ENCODE data around the gene PDE7B.
"Not testable (repeated sequence)": the region's sequence is repeated elsewhere in the genome, so short reads cannot be mapped to it uniquely, and the experiment has no call there.

PDE7B gene

GRCh38 chr6:136123468-136123867 lies 272.0 kb downstream of the PDE7B start:
- no peak for DNase-seq

DNA sequence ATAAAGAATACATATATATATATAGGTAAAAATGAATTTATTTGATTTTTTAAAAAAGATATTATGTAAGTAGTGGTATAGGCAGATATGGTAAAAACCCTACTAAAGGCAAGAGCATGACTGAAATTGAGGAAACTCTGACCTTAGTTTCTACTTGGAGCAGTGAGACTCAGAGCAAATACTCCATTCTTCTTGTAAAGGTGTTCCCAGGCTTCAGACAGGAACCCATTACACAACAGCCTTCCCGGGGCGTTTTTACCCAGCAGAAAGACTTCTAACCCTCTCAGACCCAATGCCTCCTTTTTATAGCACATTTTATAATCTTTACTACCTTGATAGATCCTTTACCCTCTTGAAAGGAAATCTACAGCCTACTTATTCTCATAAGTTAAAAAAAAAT lies 274.1 kb downstream of the PDE7B start:
- no peak for DNase-seq

GRCh38 chr6:136127873-136128272 lies 276.4 kb downstream of the PDE7B start:
- no peak for DNase-seq

DNA sequence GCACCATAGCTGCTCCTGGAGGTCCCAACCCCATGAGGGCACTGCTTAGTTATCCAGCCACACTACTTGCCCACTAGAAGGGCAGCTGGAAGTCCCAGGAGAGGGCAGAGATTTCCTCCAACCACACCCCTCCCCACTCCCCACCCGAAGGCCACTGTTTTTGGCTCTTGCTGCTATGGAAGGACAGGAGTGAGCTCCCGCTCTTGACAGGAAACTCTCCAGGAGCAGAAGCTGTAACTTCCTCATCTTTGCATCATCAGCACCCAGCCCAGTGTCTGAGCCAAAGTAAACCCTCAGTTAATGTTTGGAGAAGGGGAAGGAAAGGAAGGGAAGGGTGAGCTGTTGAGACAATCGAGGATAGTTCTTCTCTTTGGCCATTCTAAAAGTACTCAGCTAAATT lies 277.9 kb downstream of the PDE7B start:
- DNase-seq: no peak

- DNase-seq: no peak
Observed at GRCh38 chr6:136134268-136134667, 282.8 kb downstream of the PDE7B start.

DNA sequence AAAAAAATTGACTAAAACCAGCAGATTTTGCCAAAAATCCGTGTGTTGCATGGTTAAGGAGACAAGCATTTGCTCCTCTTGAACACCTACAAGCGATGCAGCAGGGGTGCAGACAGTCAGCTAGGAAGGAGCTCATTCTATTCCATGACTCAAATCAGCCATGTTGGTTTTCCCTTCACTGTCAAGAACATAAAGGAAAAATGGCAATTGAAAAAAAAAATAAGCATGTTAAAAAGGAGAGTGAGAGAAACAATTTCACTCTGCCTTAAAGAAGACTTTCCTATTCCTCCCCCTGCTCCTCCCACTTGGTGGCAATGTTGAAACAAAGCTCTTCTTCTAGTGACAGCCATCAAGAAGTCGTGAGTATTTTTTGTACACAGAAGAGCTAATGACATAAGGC lies 283.2 kb downstream of the PDE7B start:
- no peak for DNase-seq

DNA sequence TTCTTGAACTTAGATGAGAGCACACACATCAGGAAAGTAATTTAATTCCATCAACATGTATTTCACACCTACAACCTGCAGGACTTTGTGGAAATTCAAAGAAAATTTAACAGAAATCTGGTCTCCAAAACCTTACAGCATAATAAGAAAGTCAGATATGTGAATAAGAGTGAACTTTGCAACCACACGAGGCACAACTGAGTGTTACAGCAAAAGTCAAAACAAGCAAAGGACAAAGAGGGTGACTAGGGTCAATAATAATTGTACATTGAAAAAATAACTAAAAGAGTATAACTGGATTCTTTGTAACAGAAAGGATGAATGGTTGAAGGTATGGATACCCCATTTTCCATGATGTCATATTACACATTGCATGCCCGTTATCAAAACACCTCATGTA lies 284.8 kb downstream of the PDE7B start:
- DNase-seq: no peak

DNA sequence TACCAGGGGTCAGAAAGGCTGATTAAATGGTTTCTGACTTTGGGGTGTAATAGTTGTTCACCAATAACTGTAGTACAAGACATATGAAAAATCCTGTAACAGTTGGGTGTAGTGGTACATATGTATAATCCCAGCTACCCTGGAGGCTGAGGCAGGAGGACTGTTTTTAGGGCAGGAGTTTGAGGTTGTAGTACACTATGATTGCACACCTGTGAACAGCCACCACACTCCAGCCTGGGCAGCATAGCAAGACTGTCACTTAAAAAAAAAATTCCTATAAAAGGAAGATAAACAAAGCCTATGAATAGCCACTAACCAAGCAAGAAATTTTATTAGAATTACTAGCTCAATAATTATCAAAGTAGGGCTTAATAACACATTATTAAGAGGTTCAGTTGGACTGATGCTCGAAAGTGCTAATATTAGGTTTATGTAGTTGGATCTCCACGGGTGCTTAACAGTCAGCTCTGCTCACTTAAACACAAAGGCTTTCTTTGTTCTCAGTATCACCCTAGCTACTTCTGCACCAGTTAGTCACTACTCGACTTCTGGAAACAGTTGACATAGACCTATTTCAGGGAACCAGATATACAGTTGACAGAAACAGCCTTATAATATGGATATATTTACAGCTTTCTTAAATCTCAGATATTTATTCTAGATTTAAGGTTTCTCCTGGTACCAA lies 285.6 kb downstream of the PDE7B start:
- DNase-seq: no peak

- DNase-seq: no peak
Observed at GRCh38 chr6:136137739-136138402, 286.4 kb downstream of the PDE7B start.

DNA sequence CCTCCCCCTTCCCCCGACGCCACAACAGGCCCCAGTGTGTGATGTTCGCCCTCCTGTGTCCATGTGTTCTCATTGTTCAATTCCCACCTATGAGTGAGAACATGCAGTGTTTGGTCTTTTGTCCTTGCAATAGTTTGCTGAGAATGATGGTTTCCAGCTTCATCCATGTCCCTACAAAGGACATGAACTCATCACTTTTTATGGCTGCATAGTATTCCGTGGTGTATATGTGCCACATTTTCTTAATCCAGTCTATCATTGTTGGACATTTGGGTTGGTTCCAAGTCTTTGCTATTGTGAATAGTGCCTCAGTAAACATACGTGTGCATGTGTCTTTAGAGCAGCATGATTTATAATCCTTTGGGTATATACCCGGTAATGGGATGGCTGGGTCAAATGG lies 287.6 kb downstream of the PDE7B start:
- not testable (repeated sequence) for DNase-seq

GRCh38 chr6:136144251-136145023 lies 292.9 kb downstream of the PDE7B start:
- DNase-seq: no peak

GRCh38 chr6:136146130-136146529 lies 294.6 kb downstream of the PDE7B start:
- DNase-seq: no peak

- DNase-seq: no peak
Observed at GRCh38 chr6:136147342-136147741, 295.8 kb downstream of the PDE7B start.

DNA sequence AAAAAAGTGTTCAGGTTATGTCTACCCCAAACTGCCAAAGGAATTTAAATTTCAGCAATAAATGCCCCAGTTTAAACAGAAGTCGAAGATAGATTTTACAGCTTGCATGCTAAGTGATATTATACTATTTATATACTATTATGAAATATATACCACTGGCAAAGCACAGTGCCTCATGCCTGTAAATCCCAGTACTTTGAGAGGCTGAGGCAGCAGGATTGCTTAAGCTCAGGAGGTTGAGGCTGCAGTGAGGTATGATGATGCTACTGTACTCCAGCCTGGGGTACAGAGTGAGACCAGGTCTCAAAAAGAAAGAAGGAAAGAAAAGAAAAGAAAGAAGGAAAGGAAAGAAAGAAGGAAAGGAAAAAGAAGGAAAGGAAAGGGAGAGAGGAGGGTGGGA lies 296.6 kb downstream of the PDE7B start:
- DNase-seq: no peak

DNA sequence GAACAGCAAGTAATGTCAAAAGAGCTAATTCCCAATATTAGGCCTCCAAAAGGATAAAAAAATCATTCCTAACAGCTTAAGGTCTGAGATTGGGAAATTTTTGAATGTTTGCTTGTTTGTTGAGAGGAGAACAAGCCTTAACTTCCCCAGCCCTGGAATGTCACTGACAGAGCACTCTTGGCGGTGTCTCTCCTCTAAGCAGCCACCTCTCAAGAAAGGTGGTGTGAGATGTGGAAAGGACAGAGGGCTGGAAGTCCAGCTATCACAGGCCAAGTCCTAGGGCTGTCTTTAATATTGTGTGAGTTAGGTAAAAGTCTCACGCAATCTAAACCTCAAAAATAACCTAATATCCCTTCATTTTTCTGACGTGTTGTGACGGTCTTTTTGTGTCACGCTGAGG lies 297.0 kb downstream of the PDE7B start:
- no peak for DNase-seq

DNA sequence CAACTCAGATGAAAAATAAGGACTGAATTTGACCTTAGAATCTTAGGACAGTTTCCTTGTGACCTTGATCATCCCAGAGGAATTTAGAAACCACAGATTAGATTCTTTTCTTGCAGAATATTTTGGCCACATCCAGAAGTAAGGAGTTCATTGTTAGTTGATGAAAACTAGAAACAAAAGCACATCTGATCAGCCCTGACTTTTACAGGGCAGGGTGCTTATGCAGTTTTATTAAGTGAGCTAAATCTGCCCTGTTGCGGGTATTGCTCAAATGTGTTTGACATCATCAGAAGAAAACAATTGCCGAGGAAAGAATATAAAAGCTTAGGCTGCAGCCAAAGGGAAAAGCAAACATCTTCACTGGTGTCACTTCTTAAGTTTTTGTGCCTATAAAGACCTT lies 297.8 kb downstream of the PDE7B start:
- DNase-seq: no peak

GRCh38 chr6:136150961-136151360 lies 299.5 kb downstream of the PDE7B start:
- DNase-seq: no peak

GRCh38 chr6:136153707-136154375 lies 302.3 kb downstream of the PDE7B start:
- no peak for DNase-seq

- no peak for DNase-seq
Observed at GRCh38 chr6:136155191-136155590, 303.7 kb downstream of the PDE7B start.

DNA sequence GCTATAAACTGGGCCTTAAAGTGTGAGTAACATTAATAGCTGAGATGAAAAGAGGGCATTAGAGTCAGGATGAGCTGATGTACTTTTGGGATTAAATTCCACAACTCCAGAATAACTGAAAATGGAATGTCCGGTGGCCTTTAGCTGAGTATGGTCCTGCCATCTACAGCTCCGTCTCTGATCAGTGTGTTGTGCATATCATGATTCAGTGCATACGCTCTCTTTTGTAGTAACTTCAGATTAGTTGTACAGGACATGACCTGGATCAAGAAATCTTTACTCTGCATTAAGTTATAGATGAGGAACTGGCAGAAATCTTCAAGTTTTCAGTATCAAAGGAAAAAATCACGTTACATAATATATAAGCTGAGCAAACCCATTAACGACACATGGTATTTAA lies 306.2 kb downstream of the PDE7B start:
- no peak for DNase-seq

DNA sequence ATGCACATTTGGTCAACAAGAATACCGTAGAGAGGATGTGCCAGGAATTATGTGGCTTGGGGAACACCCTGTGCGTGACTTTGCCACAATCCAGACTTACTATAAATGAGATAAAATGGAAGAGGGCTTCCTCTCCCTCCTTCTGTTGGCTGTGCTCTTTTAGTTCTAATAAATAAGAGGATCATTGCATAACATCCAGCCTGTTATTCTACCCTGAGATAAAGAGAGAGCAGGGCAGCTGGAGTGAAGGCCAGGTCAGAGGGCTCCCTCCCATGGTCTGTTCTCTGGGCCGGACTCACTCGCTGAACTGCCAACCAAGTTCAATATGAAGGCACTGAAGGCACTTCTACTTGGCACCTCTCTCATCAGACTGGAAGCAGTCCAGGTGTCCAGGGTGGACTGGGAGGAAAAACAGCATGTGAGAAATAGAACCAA lies 306.9 kb downstream of the PDE7B start:
- no peak for DNase-seq

DNA sequence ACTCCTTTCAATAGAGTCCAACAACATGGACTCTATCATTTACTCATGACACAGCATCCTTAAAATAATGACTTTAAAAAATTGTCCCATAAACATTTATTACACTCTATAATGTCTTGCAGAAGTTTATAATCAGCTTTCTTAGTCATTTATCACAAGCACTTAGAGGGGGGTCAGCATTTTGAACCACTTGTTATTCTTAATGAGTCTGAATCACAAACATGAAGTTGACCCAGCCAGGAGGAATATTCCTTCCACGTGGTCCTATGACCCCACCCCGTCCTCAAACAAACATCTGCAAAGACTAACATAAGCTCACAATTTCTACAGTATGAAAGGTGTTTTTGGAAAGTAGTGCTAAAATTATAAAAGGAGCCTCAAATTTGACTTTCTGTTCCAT lies 307.5 kb downstream of the PDE7B start:
- DNase-seq: no peak

DNA sequence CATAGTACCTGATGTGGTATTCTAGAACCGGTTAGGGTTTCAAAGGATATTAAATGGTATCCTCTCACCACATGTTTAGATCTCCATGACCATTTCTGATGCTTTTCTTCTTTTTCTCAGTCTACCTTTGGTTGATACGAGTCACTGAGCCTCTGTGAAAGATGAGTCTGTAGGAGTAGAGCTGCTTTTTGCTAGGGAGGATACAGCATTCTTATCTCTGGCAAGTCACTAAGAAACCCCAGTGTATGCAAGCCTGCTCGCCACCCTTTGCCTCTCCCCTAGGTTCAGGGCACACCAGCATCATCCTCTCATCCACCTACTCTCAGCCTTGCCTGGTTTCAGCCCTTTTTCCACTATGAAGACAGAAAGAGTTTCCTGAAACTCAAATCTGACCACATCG lies 308.7 kb downstream of the PDE7B start:
- DNase-seq: no peak

DNA sequence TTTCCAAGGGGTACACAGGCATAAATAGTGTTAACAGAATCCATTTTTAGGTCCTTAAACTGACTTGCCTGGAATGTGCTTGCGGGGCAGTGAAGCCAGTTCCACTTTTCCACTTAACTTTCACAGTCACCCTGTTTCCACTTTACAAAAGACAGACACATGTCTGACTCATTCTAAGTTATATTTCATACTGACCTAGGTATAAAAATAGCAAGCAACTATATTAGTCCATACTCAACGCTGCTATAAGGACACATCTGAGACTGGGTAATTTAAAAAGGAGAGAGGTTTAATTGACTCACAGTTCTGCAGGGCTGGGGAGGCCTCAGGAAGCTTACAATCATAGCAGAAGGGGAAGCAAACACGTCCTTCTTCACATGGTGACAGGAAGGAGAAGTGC lies 310.4 kb downstream of the PDE7B start:
- no peak for DNase-seq

Measured in NCI-H1694 treated with DMSO at 0.1 percent for 48 hours (cell line).